ENCODE measurements around the gene DNAJC4.

DNAJC4 gene

DNA sequence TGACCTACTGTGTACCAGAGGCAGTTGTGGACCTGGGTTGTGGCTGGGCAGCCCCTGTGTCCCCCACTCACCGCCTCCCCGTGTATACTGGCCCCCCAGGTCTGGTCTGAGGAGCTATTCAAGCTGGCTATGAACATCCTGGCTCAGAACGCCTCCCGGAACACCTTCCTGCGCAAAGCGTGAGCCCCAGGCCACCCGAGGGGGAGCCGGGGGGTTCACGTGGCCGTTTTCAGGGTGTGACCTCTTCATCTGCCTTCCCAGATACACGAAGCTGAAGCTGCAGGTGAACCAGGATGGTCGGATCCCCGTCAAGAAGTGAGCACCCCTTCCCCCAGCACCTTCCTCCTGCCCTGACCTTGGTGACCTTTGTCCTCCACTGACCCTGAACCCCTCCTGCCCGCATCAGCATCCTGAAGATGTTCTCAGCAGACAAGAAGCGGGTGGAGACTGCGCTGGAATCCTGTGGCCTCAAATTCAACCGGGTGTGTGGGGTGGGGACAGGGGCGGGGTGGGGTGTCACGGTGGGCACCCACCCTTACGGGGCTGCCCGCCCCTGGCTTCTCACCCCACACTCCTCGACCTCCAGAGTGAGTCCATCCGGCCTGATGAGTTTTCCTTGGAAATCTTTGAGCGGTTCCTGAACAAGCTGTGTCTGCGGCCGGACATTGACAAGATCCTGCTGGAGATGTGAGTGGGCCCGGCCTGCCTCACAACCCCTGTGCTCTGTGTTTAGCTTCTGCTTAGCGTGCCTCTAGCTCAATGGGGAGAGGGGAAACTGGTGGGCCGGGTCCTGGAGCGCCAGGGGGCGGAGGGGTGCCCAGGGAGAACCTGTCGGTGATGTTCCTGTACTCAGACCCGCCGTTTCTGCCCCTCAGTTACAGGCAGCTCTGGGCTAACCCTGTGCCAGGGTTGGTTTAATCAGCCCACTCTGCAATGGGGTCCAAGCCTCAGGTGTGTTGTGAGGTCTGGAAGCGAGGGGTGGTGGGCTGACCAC, 25.1 kb downstream of the DNAJC4 start:
- TF ChIP-seq ZFX (IDR thresholded peaks at IDR 0.05) (no peak), CTCF (conservative IDR thresholded peaks at IDR 0.05) (no peak)
- no peak overlapping the region for H3K27ac ChIP-seq

GRCh38 chr11:64256300-64256699, 26.0 kb downstream of the DNAJC4 start:
- H3K27ac ChIP-seq, result no peak overlapping the region
- no peak for TF ChIP-seq CTCF (conservative IDR thresholded peaks at IDR 0.05)
- TF ChIP-seq ZFX (IDR thresholded peaks at IDR 0.05), result no peak

DNA sequence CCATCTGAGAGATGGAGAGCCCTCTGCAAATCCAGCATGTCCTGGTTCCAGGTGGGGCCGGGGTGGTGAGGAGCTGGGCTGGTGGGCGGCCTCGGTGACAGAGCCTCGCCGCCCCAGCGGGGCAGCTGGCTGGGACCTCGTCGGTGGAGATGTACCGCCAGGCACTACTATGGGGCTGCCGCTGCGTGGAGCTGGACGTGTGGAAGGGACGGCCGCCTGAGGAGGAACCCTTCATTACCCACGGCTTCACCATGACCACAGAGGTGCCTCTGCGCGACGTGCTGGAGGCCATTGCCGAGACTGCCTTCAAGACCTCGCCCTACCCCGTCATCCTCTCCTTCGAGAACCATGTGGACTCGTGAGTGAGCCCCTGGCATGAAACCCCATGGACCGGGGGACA, 28.0 kb downstream of the DNAJC4 start:
- TF ChIP-seq CTCF (conservative IDR thresholded peaks at IDR 0.05) (no peak), ZFX (IDR thresholded peaks at IDR 0.05) (no peak)
- no peak overlapping the region for H3K27ac ChIP-seq

DNA sequence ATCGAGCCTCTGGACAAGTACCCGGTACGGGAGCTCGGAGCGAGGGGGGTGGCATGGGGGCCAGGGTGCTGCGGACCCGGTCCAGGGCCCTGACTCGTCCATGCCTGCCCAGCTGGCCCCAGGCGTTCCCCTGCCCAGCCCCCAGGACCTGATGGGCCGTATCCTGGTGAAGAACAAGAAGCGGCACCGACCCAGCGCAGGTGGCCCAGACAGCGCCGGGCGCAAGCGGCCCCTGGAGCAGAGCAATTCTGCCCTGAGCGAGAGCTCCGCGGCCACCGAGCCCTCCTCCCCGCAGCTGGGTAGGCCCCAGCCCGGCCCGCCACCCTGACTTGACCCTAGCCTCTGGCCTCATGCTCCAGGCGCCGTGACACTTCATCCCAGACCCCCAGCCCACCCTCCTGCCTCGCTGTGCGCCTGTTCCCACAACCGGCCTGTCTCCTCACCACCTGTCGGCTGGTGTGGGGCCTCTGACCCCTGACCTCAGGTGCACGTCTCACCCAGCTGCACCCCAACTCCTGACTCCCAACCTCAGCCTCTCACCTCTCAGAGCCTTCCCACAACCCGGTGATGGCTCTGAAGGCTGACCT, 28.7 kb downstream of the DNAJC4 start:
- no peak for TF ChIP-seq ZFX (IDR thresholded peaks at IDR 0.05)
- TF ChIP-seq CTCF (conservative IDR thresholded peaks at IDR 0.05), result no peak
- no peak overlapping the region for H3K27ac ChIP-seq

DNA sequence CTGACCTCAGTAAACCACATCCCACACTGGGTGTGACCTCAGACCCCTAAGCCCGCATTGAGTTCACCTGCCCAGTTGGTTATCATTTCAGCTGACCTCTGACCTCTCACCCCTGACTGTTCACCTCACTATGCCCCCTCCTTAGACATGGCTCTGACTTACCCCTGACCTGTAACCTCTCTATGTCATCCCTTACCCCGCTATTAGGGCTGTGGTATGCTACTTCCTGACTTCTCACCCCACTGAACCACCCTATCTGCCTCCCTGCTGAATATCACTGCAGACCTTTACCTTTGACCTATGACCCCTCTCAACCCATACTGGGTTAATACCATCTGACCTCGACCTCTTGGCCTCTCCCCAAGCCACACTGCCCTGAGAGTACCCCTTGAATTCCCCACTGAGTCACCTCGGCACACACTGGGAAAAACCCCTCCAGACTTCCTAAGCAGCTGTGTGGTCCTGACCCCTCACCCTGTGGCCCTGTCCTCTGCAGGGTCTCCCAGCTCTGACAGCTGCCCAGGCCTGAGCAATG, 29.3 kb downstream of the DNAJC4 start:
- no peak overlapping the region for H3K27ac ChIP-seq
- TF ChIP-seq ZFX (IDR thresholded peaks at IDR 0.05) (no peak), CTCF (conservative IDR thresholded peaks at IDR 0.05) (no peak)

- TF ChIP-seq CTCF (conservative IDR thresholded peaks at IDR 0.05) (no peak), ZFX (IDR thresholded peaks at IDR 0.05) (no peak)
- H3K27ac ChIP-seq, result no peak overlapping the region
Measured at GRCh38 chr11:64260147-64260708, 29.9 kb downstream of the DNAJC4 start.
